ENCODE results near the gene ELFN2.

Gene ELFN2

GRCh38 chr22:37440875-37441274, 13.6 kb upstream of the ELFN2 start:
- no peaks in the 10 kb centered on the region for H3K36me3 ChIP-seq (replicated peaks; ENCODE audit: insufficient read depth, low read length)
- 0 out of 2 replicates have a peak, but pooled peaks cover 4% of the 10 kb centered on the region for H3K4me1 ChIP-seq (ENCODE audit: low read length)
- no peaks in the 10 kb centered on the region for H4K20me1 ChIP-seq (ENCODE audit: insufficient read depth, low read length)
- TF ChIP-seq CTCF (IDR thresholded peaks at IDR 0.05; ENCODE audit: low read length) (no peak), EZH2phosphoT487 (IDR thresholded peaks at IDR 0.05; ENCODE audit: low read length) (no peak), EZH2 (optimal IDR thresholded peaks at IDR 0.05; ENCODE audit: low read depth, low read length) (no peak)
- no peak for DNase-seq
- H3F3A ChIP-seq (ENCODE audit: insufficient read depth, low read length), result no peaks in the 10 kb centered on the region
- no peaks in the 10 kb centered on the region for H3K9me3 ChIP-seq (replicated peaks; ENCODE audit: insufficient read depth, low read length)
- peak overlapping the region; percentile 37; the same call in 1 of the 2 replicates for H3K4me3 ChIP-seq (ENCODE audit: low read length)
- no peak overlapping the region for H3K27ac ChIP-seq (ENCODE audit: low read length)
- peak overlapping the region; percentile 64 for H2AFZ ChIP-seq (ENCODE audit: low read length)
- H3K9ac ChIP-seq (ENCODE audit: low read length), result no peak overlapping the region
- H3K79me2 ChIP-seq (ENCODE audit: low read length), result no peaks in the 10 kb centered on the region
- H3K27me3 ChIP-seq (replicated peaks; ENCODE audit: insufficient read depth, low read length), result peaks cover 90% of the 10 kb centered on the region
- H3K9me2 ChIP-seq (replicated peaks; ENCODE audit: insufficient read depth, low read length), result no peaks in the 10 kb centered on the region
- H3K4me2 ChIP-seq (ENCODE audit: low read depth, low read length), result peak overlapping the region; percentile 55

- no peaks in the 10 kb centered on the region for H3K9me3 ChIP-seq (replicated peaks; ENCODE audit: insufficient read depth, low read length)
- H3K27me3 ChIP-seq (replicated peaks; ENCODE audit: insufficient read depth, low read length), result peaks cover 90% of the 10 kb centered on the region
- no peak overlapping the region for H3K9ac ChIP-seq (ENCODE audit: low read length)
- no peak overlapping the region for H3K27ac ChIP-seq (ENCODE audit: low read length)
- 0 out of 2 replicates have a peak, but pooled peaks cover 4% of the 10 kb centered on the region for H3K4me1 ChIP-seq (ENCODE audit: low read length)
- H3K36me3 ChIP-seq (replicated peaks; ENCODE audit: insufficient read depth, low read length), result no peaks in the 10 kb centered on the region
- no peak overlapping the region for H3K4me3 ChIP-seq (ENCODE audit: low read length)
- no peaks in the 10 kb centered on the region for H3F3A ChIP-seq (ENCODE audit: insufficient read depth, low read length)
- no peak overlapping the region for H3K4me2 ChIP-seq (ENCODE audit: low read depth, low read length)
- DNase-seq, result no peak
- no peaks in the 10 kb centered on the region for H4K20me1 ChIP-seq (ENCODE audit: insufficient read depth, low read length)
- H2AFZ ChIP-seq (ENCODE audit: low read length), result no peak overlapping the region
- no peaks in the 10 kb centered on the region for H3K9me2 ChIP-seq (replicated peaks; ENCODE audit: insufficient read depth, low read length)
- TF ChIP-seq EZH2phosphoT487 (IDR thresholded peaks at IDR 0.05; ENCODE audit: low read length), result no peak
- no peaks in the 10 kb centered on the region for H3K79me2 ChIP-seq (ENCODE audit: low read length)
Measured at GRCh38 chr22:37439347-37439746, 12.1 kb upstream of the ELFN2 start.

GRCh38 chr22:37435970-37436603, 8.8 kb upstream of the ELFN2 start:
- Histone ChIP-seq H3K4me1 (ENCODE audit: low read length) (0 out of 2 replicates have a peak, but pooled peaks cover 4% of the 10 kb centered on the region), H3K36me3 (replicated peaks; ENCODE audit: insufficient read depth, low read length) (no peaks in the 10 kb centered on the region), H3K9me3 (replicated peaks; ENCODE audit: insufficient read depth, low read length) (no peaks in the 10 kb centered on the region), H2AFZ (ENCODE audit: low read length) (no peak overlapping the region), H3K4me2 (ENCODE audit: low read depth, low read length) (no peak overlapping the region), H3K4me3 (ENCODE audit: low read length) (no peak overlapping the region), H4K20me1 (ENCODE audit: insufficient read depth, low read length) (no peaks in the 10 kb centered on the region), H3K27me3 (replicated peaks; ENCODE audit: insufficient read depth, low read length) (peaks cover 92% of the 10 kb centered on the region), H3K27ac (ENCODE audit: low read length) (no peak overlapping the region), H3K79me2 (ENCODE audit: low read length) (no peaks in the 10 kb centered on the region), H3K9me2 (replicated peaks; ENCODE audit: insufficient read depth, low read length) (no peaks in the 10 kb centered on the region), H3F3A (ENCODE audit: insufficient read depth, low read length) (no peaks in the 10 kb centered on the region), H3K9ac (ENCODE audit: low read length) (no peak overlapping the region)
- no peak for TF ChIP-seq CTCF (IDR thresholded peaks at IDR 0.05; ENCODE audit: low read length)
- TF ChIP-seq EZH2 (optimal IDR thresholded peaks at IDR 0.05; ENCODE audit: low read depth, low read length), result no peak
- no peak for TF ChIP-seq EZH2phosphoT487 (IDR thresholded peaks at IDR 0.05; ENCODE audit: low read length)
- no peak for DNase-seq

- H3K4me3 ChIP-seq (ENCODE audit: low read length), result no peak overlapping the region
- H3K79me2 ChIP-seq (ENCODE audit: low read length), result no peaks in the 10 kb centered on the region
- TF ChIP-seq CTCF (IDR thresholded peaks at IDR 0.05; ENCODE audit: low read length) (no peak), EZH2phosphoT487 (IDR thresholded peaks at IDR 0.05; ENCODE audit: low read length) (no peak), EZH2 (optimal IDR thresholded peaks at IDR 0.05; ENCODE audit: low read depth, low read length) (no peak)
- H2AFZ ChIP-seq (ENCODE audit: low read length), result no peak overlapping the region
- H3F3A ChIP-seq (ENCODE audit: insufficient read depth, low read length), result no peaks in the 10 kb centered on the region
- no peaks in the 10 kb centered on the region for H3K9me2 ChIP-seq (replicated peaks; ENCODE audit: insufficient read depth, low read length)
- no peaks in the 10 kb centered on the region for H4K20me1 ChIP-seq (ENCODE audit: insufficient read depth, low read length)
- H3K9ac ChIP-seq (ENCODE audit: low read length), result no peak overlapping the region
- H3K27me3 ChIP-seq (replicated peaks; ENCODE audit: insufficient read depth, low read length), result peaks cover 96% of the 10 kb centered on the region
- no peak overlapping the region for H3K4me2 ChIP-seq (ENCODE audit: low read depth, low read length)
- H3K27ac ChIP-seq (ENCODE audit: low read length), result no peak overlapping the region
- H3K9me3 ChIP-seq (replicated peaks; ENCODE audit: insufficient read depth, low read length), result no peaks in the 10 kb centered on the region
- H3K4me1 ChIP-seq (ENCODE audit: low read length), result no peaks in the 10 kb centered on the region
- no peak for DNase-seq
- H3K36me3 ChIP-seq (replicated peaks; ENCODE audit: insufficient read depth, low read length), result no peaks in the 10 kb centered on the region
Measured at GRCh38 chr22:37433786-37434185, 6.5 kb upstream of the ELFN2 start.

All from MM.1S (cell line).